ENCODE measurements around the gene MEIOSIN. TPM values are rescaled to one million over a fixed set of nuclear protein-coding genes. Genes with fewer than 3 reads are reported as not detected.

The MEIOSIN gene
- total and polyA plus RNA-seq, 2 of the 13 experiments (the other 11 are each of a cell fraction or from before 2014, with no cell fraction given): not detected

DNA sequence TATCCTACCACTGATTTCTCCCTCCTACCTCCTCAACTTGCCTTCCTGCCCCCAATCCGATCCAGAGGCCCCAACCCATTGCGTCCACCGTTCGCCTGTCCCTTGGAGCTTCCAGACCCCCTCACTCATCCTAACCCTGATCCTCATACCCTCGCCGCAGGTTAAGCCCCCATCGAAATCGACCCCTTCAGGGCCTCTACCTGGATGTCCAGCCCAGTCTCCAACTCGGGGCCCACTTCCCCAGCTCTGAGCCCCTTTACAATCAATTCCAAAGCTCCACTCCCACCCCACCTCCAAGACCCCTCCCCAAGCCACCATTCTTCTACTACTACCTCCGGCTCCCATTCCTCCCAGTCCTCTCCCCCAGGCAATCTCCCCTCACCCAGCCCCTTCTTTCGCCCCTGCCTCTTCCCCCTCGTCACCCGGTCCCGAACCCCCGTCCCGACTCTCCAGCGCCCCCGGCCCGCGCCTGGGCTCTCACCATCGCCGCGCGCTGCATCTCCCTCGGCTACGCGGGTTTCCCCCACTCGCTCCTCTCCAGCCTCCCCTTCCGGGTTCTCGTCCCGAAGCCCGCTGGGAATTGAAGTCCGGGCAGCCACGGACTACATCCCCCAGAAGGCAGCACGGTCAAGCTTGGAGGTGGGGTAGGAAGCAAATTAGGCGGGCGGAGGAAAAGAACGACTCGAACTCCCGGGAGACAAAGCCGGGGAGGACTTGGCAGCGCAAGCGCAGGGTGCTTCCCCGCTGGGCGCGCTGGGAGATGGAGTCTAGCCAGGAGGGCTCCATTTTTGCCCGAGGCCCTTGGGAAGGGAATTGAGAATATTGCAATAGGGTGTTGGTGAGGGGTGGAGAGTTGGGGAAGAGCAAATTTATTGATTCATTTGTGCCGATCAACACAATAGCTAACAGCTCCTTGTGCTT lies 2.6 kb upstream of the MEIOSIN start, which contains the start of gene FBXO46 (continued):
- no peak for TF ChIP-seq AHR (CRISPR knock-in tag; IDR thresholded peaks at IDR 0.05)
- TF ChIP-seq, protein P1, sequence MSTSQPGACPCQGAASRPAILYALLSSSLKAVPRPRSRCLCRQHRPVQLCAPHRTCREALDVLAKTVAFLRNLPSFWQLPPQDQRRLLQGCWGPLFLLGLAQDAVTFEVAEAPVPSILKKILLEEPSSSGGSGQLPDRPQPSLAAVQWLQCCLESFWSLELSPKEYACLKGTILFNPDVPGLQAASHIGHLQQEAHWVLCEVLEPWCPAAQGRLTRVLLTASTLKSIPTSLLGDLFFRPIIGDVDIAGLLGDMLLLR (CRISPR knock-in tag; IDR thresholded peaks at IDR 0.05): no peak
- TF ChIP-seq ISL2 (CRISPR knock-in tag; IDR thresholded peaks at IDR 0.05): peak; percentile 39
- TF ChIP-seq GATAD2A (CRISPR knock-in tag; IDR thresholded peaks at IDR 0.05): no peak
- peak; percentile 37; the same call in 1 of the 2 replicates for TF ChIP-seq ZFP36L1 (CRISPR knock-in tag; IDR thresholded peaks at IDR 0.05)
- TF ChIP-seq TOPORS (CRISPR knock-in tag; IDR thresholded peaks at IDR 0.05): no peak
- no peak for TF ChIP-seq MIER2 (CRISPR knock-in tag; IDR thresholded peaks at IDR 0.05)
- no peak for TF ChIP-seq ZFP82 (CRISPR knock-in tag; IDR thresholded peaks at IDR 0.05; ENCODE audit: borderline replicate concordance)
- TF ChIP-seq ZNF792 (CRISPR knock-in tag; IDR thresholded peaks at IDR 0.05): 0 out of 2 replicates have a peak, but pooled peaks have one; percentile 46
- TF ChIP-seq THYN1 (CRISPR knock-in tag; IDR thresholded peaks at IDR 0.05; ENCODE audit: borderline replicate concordance, low read depth): no peak
- TF ChIP-seq HNRNPL (IDR thresholded peaks at IDR 0.05; ENCODE audit: low read depth, low read length): no peak
- TF ChIP-seq, protein P2, sequence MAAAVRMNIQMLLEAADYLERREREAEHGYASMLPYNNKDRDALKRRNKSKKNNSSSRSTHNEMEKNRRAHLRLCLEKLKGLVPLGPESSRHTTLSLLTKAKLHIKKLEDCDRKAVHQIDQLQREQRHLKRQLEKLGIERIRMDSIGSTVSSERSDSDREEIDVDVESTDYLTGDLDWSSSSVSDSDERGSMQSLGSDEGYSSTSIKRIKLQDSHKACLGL (CRISPR knock-in tag; IDR thresholded peaks at IDR 0.05): 0 out of 2 replicates have a peak, but pooled peaks have one; percentile 18
- TF ChIP-seq KDM4B (CRISPR knock-in tag; IDR thresholded peaks at IDR 0.05): no peak
- TF ChIP-seq ZNF280B (CRISPR knock-in tag; IDR thresholded peaks at IDR 0.05; ENCODE audit: borderline replicate concordance): no peak
- TF ChIP-seq, protein P3, sequence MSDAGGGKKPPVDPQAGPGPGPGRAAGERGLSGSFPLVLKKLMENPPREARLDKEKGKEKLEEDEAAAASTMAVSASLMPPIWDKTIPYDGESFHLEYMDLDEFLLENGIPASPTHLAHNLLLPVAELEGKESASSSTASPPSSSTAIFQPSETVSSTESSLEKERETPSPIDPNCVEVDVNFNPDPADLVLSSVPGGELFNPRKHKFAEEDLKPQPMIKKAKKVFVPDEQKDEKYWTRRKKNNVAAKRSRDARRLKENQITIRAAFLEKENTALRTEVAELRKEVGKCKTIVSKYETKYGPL (CRISPR knock-in tag; IDR thresholded peaks at IDR 0.05): no peak
- no peak for TF ChIP-seq ZNF382 (CRISPR knock-in tag; IDR thresholded peaks at IDR 0.05; ENCODE audit: borderline replicate concordance)
- peak; percentile 81 for TF ChIP-seq ZNF501 (CRISPR knock-in tag; IDR thresholded peaks at IDR 0.05)
- peak; percentile 85 for TF ChIP-seq KAT8 (CRISPR knock-in tag; IDR thresholded peaks at IDR 0.05)
- TF ChIP-seq CSRNP2 (CRISPR knock-in tag; conservative IDR thresholded peaks at IDR 0.05; ENCODE audit: low read depth): no peak
- peak; percentile 95 for TF ChIP-seq NR2C2 (CRISPR knock-in tag; IDR thresholded peaks at IDR 0.05; ENCODE audit: borderline replicate concordance)
- TF ChIP-seq ZFP37 (CRISPR knock-in tag; IDR thresholded peaks at IDR 0.05; ENCODE audit: borderline replicate concordance): no peak
- peak; percentile 39; the same call in 1 of the 2 replicates for TF ChIP-seq HOXA5 (CRISPR knock-in tag; IDR thresholded peaks at IDR 0.05)
- no peak; the same call in 1 of the 2 replicates for TF ChIP-seq ZNF772 (CRISPR knock-in tag; IDR thresholded peaks at IDR 0.05)
- peak; percentile 75 for TF ChIP-seq POLR2AphosphoS5 (IDR thresholded peaks at IDR 0.05; ENCODE audit: low read depth, low read length)
- TF ChIP-seq GLI4 (CRISPR knock-in tag; IDR thresholded peaks at IDR 0.05; ENCODE audit: borderline replicate concordance): no peak

Measured in HepG2 (cell line).